B cell (primary cell): ENCODE results near the gene ACTN3. TPM values are rescaled to one million over a fixed set of nuclear protein-coding genes. Genes with fewer than 3 reads are reported as not detected.

Experiments used
- ATAC-seq: fragments of 200-7000 bp; cut with Tn5 transposase; one replicate; pipeline ENCODE4 v1.10.0; 2021; ENCODE audit warnings: low read depth, mild to moderate bottlenecking, moderate number of reproducible peaks, moderate library complexity
- CTCF ChIA-PET: fragments of 350-600 bp; sonication (Branson Sonifier 250); formaldehyde crosslinking; loops from one replicate; lab custom pipeline; 2021; ENCODE audit warnings: antibody characterized with exemption, inconsistent platforms; lab: Charles Lee
- POLR2A ChIA-PET: fragments of 350-600 bp; sonication (Branson Sonifier 250); formaldehyde crosslinking; loops from one replicate; lab custom pipeline; 2021; ENCODE audit warnings: antibody characterized with exemption; lab: Charles Lee
- DNase-seq: peaks from one replicate; pipeline ENCODE4 v3.0.0; 2013
- H2AFZ ChIP-seq: 2 replicates; pipeline ENCODE4 v1.6.1; 2012; ENCODE audit warnings: mild to moderate bottlenecking, low read depth, low read length; ENCODE audit not compliant: insufficient read depth, poor library complexity, severe bottlenecking
- H3K27ac ChIP-seq, 2 donors: 1 replicate in 1 of 2; 2 replicates in 1 of 2; pipeline ENCODE4 v1.5.1; 2012 to 2013; ENCODE audit warnings: low read length in 2 of 2, mild to moderate bottlenecking in 2 of 2, moderate library complexity in 1 of 2
- H3K27me3 ChIP-seq, 4 experiments: fragments of 200-600 bp in 1 of 4; sonication (generic) in 1 of 4; replicated peaks in 1 of 4; 1 replicate in 2 of 4; 2 replicates in 2 of 4; pipeline versions ENCODE4 v1.6.1 to v1.7.0; 2013 to 2016; ENCODE audit warnings: low read length in 3 of 4, mild to moderate bottlenecking in 2 of 4, mixed read lengths in 1 of 4, moderate library complexity in 1 of 4; ENCODE audit not compliant: insufficient read depth in 4 of 4, control insufficient read depth in 3 of 4; ENCODE audit errors: control extremely low read depth in 1 of 4
- H3K36me3 ChIP-seq, 2 experiments: replicated peaks in 1 of 2; 1 replicate in 1 of 2; 2 replicates in 1 of 2; pipeline versions ENCODE4 v1.6.1 to v1.7.1; 2013; ENCODE audit warnings: low read length in 1 of 2; ENCODE audit not compliant: insufficient read depth in 2 of 2, control insufficient read depth in 1 of 2; ENCODE audit errors: control extremely low read depth in 1 of 2, extremely low read depth in 1 of 2
- H3K4me1 ChIP-seq, 2 donors: fragments of 200-600 bp in 1 of 2; sonication (generic) in 1 of 2; 1 replicate in 1 of 2; 2 replicates in 1 of 2; pipeline versions ENCODE4 v1.5.1 to v1.6.1; 2013 to 2017; ENCODE audit warnings: low read length in 2 of 2; ENCODE audit not compliant: control insufficient read depth in 2 of 2, insufficient read depth in 2 of 2
- H3K4me2 ChIP-seq: replicated peaks from 2 replicates; pipeline ENCODE3; 2012; ENCODE audit warnings: mild to moderate bottlenecking, low read depth, low read length; ENCODE audit not compliant: poor library complexity, severe bottlenecking
- H3K4me3 ChIP-seq, 5 experiments: fragments of 200-600 bp in 1 of 5; sonication (generic) in 1 of 5; 1 replicate in 3 of 5; 2 replicates in 2 of 5; pipeline versions ENCODE4 v1.5.1 to v1.7.0; 2011 to 2016; ENCODE audit warnings: low read length in 4 of 5, mild to moderate bottlenecking in 4 of 5, low read depth in 2 of 5, control low read depth in 1 of 5, moderate library complexity in 1 of 5; ENCODE audit not compliant: insufficient read depth in 1 of 5; ENCODE audit errors: control extremely low read depth in 1 of 5, extremely low read depth in 1 of 5
- H3K79me2 ChIP-seq: fragments of 200-600 bp; sonication (generic); one replicate; pipeline ENCODE4 v1.6.0; 2016; ENCODE audit warnings: low read length; ENCODE audit not compliant: control insufficient read depth, insufficient read depth
- H3K9ac ChIP-seq: fragments of 200-600 bp; sonication (generic); 2 replicates; pipeline ENCODE4 v1.6.1; 2017; ENCODE audit warnings: mild to moderate bottlenecking, low read length, moderate library complexity
- H3K9me3 ChIP-seq, 3 donors: one replicate each; pipeline versions ENCODE4 v1.6.1 to v1.7.1; 2013; ENCODE audit warnings: low read length in 2 of 3; ENCODE audit not compliant: control insufficient read depth in 2 of 3, insufficient read depth in 1 of 3; ENCODE audit errors: control extremely low read depth in 1 of 3
- H4K20me1 ChIP-seq: 2 replicates; pipeline ENCODE4 v1.6.0; 2012; ENCODE audit warnings: mild to moderate bottlenecking, low read length; ENCODE audit not compliant: insufficient read depth, control insufficient read depth, poor library complexity, severe bottlenecking
- H3K27ac Mint-ChIP-seq: one replicate; pipeline ENCODE4 v1.8.0; 2021; ENCODE audit warnings: mixed read lengths
- H3K27me3 Mint-ChIP-seq: one replicate; pipeline ENCODE4 v1.8.0; 2021; ENCODE audit warnings: mixed read lengths
- H3K4me1 Mint-ChIP-seq: one replicate; pipeline ENCODE4 v1.8.0; 2021; ENCODE audit warnings: mixed read lengths
- H3K4me3 Mint-ChIP-seq: one replicate; pipeline ENCODE4 v1.8.0; 2021; ENCODE audit warnings: mixed read lengths
- H3K9me3 Mint-ChIP-seq: one replicate; pipeline ENCODE4 v1.8.0; 2022; ENCODE audit warnings: mixed read lengths; ENCODE audit not compliant: insufficient read depth
- EZH2 ChIP-seq: IDR thresholded peaks from 2 replicates; pipeline ENCODE4 v1.6.1; 2012; ENCODE audit warnings: borderline replicate concordance, low read depth, mild to moderate bottlenecking, moderate library complexity, low read length; ENCODE audit not compliant: insufficient read depth, poor library complexity, severe bottlenecking
- WGBS: methylation state at CpG from one replicate; pipeline ENCODE4 v1.1.5; 2013; ENCODE audit warnings: missing lambda C conversion rate; ENCODE audit not compliant: insufficient coverage; 5-methylcytosine and 5-hydroxymethylcytosine counted together
- intact Hi-C: fragments of 100-400 bp; cut with micrococcal nuclease; formaldehyde crosslinking; loops from one replicate; pipeline ENCODE4 v1.10.0; 2022
- polyA plus RNA-seq: library from polyadenylated mRNA; depleted of rRNA; stranded (reverse); fragments of >200 nt; gene quantifications from 2 replicates; pipeline ENCODE4 v1.2.3, GENCODE V29; 2012
- total RNA-seq, 2 donors: library from RNA; stranded (reverse); fragments of 120-200 nt in 1 of 2; gene quantifications; 1 replicate in 1 of 2; 2 replicates in 1 of 2; pipeline versions ENCODE4 v1.2.3 to v1.2.4, GENCODE V29; 2013 to 2022
- TF ChIP-seq, protein P1 (sequence below): fragments of 200-600 bp; IDR thresholded peaks from one replicate; pipeline ENCODE4 v1.8.0; 2022; ENCODE audit warnings: antibody characterized with exemption, mild to moderate bottlenecking

Gene ACTN3
- total and polyA plus RNA-seq, 2 donors (not counting 1 experiment from before 2014, with no cell fraction given): 0.22 TPM; not detected in 1

DNA sequence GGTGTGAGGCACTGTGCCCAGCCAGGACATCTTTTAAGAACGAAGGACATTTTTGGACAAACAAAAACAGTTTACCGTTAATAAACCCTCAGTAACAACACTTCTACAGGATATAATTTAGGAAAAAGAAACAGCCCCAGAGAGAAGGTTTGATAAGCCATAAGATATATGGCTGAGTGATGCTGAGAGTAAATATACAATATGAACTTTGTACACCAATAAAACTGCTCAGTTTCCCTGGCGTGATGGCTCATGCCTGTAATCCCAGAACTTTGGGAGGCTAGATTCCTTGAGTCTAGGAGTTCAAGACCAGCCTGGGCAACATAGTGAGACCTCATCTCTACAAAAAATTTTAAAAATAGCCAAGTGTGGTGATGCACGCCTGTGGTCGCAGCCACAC is 48.2 kb upstream of the ACTN3 start:
- Mint-ChIP-seq H3K4me1 (no peaks in the 10 kb centered on the region), H3K27ac (no peak overlapping the region), H3K27me3 (no peaks in the 10 kb centered on the region), H3K4me3 (no peak overlapping the region), H3K9me3 (no peaks in the 10 kb centered on the region)
- no peak for DNase-seq
- H3K4me1 ChIP-seq: no peaks in the 10 kb centered on the region
- POLR2A ChIA-PET: no interaction called here
- H4K20me1 ChIP-seq: no peaks in the 10 kb centered on the region
- ATAC-seq: no peak
- no peak overlapping the region for H3K4me3 ChIP-seq
- intact Hi-C loops: no loop called here
- no peak overlapping the region for H3K27ac ChIP-seq
- peaks cover 1 to 29% of the 10 kb centered on the region in 2 experiments for H3K36me3 ChIP-seq
- H3K9ac ChIP-seq: no peak overlapping the region
- no peak for TF ChIP-seq EZH2
- TF ChIP-seq, protein P1, sequence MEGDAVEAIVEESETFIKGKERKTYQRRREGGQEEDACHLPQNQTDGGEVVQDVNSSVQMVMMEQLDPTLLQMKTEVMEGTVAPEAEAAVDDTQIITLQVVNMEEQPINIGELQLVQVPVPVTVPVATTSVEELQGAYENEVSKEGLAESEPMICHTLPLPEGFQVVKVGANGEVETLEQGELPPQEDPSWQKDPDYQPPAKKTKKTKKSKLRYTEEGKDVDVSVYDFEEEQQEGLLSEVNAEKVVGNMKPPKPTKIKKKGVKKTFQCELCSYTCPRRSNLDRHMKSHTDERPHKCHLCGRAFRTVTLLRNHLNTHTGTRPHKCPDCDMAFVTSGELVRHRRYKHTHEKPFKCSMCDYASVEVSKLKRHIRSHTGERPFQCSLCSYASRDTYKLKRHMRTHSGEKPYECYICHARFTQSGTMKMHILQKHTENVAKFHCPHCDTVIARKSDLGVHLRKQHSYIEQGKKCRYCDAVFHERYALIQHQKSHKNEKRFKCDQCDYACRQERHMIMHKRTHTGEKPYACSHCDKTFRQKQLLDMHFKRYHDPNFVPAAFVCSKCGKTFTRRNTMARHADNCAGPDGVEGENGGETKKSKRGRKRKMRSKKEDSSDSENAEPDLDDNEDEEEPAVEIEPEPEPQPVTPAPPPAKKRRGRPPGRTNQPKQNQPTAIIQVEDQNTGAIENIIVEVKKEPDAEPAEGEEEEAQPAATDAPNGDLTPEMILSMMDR: no peak
- no peak overlapping the region for H3K4me2 ChIP-seq
- 100% methylated on average over 1 of the region's 5 CpGs for WGBS
- no peaks in the 10 kb centered on the region for H3K79me2 ChIP-seq
- no peak overlapping the region for H2AFZ ChIP-seq
- no peaks in the 10 kb centered on the region for H3K9me3 ChIP-seq
- H3K27me3 ChIP-seq: no peaks in the 10 kb centered on the region
- CTCF ChIA-PET: no interaction called here

DNA sequence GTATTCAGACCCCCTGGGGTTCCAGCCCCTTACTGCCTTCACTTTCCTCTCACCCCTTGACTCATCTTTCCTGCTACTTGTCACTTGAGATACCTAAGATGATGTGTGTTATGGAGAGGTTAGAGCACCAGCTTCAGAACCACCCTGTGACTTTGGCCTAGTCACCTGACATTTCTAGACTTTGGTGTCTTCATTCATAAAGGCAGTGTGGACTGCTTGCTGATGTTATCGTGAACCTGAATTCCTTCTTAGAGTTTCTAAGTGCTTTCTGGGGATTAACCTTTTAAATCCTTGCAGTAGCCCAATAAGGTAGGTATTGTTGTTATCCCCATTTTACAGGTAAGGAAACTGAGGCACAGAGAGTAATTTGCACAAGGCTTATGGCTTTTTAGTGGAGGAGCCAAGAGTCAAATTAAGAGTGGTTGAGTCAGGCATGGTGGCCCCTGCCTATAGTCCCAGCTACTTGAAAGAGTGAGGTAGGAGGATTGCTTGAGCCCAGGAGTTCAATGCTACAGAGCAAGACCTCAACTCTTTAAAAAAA is 41.4 kb upstream of the ACTN3 start:
- H3K27me3 ChIP-seq: no peaks in the 10 kb centered on the region
- POLR2A ChIA-PET: interaction anchor here (0.5 kb wide), 1 partner anchor 949 kb away, joined by 3 read pairs; no protein-coding TSS in a partner anchor

More for the DNA sequence above, 41.4 kb upstream of the ACTN3 start:
- H3K27ac ChIP-seq: no peak overlapping the region
- CTCF ChIA-PET: no interaction called here
- H3K4me1 Mint-ChIP-seq: peaks cover 3% of the 10 kb centered on the region
- H3K4me3 Mint-ChIP-seq: no peak overlapping the region
- peaks cover 3 to 13% of the 10 kb centered on the region in 2 experiments for H3K36me3 ChIP-seq
- no peak overlapping the region for H3K4me2 ChIP-seq
- no peaks in the 10 kb centered on the region for H3K79me2 ChIP-seq
- ATAC-seq (no peak), DNase-seq (no peak)
- no peak overlapping the region for H3K27ac Mint-ChIP-seq
- H3K9me3 Mint-ChIP-seq: no peaks in the 10 kb centered on the region
- H3K9me3 ChIP-seq: no peaks in the 10 kb centered on the region
- TF ChIP-seq, protein P1: no peak
- no peak for TF ChIP-seq EZH2
- no peak overlapping the region for H3K9ac ChIP-seq
- H3K4me1 ChIP-seq: peaks cover 3 to 4% of the 10 kb centered on the region in 2 donors
- no peak overlapping the region for H2AFZ ChIP-seq
- intact Hi-C loops: no loop called here
- H4K20me1 ChIP-seq: no peaks in the 10 kb centered on the region
- 100% methylated on average over 1 of the region's 1 CpG for WGBS
- no peak overlapping the region for H3K4me3 ChIP-seq
- no peaks in the 10 kb centered on the region for H3K27me3 Mint-ChIP-seq
